T47D (cell line): ENCODE measurements around the gene LRRC56.
A peak's percentile ranks its signal among the peaks of the same experiment; 100 is the strongest.

Source experiments
- DNase-seq, 2 experiments: peaks; one replicate each; pipeline versions ENCODE4 v3.0.0 to v3.0.0-alpha.2; 2011 to 2012; ENCODE audit warnings: low read depth in 1 of 2, low spot score in 1 of 2
- JUND ChIP-seq: IDR thresholded peaks from 2 replicates; pipeline ENCODE4 v1.6.1; 2012; ENCODE audit warnings: low read depth
- in situ Hi-C: cut with HindIII; loops from 2 replicates; pipeline ENCODE4 v1.10.0; 2016; ENCODE audit warnings: low sequenced_read_pairs, low pct_unique_long_range_greater_than_20kb

The LRRC56 gene

GRCh38 chr11:536841-537621 lies at the start of gene LRRC56:
Gene LRRC56 (plus strand): TSS chr11:537527. CDS start chr11:540685, 3,158 bp downstream.
- in situ Hi-C loops = no loop called here
- DNase-seq = peak; percentile 92 to 95
- no peak for TF ChIP-seq JUND

- DNase-seq = no peak
- in situ Hi-C loops = no loop called here
- no peak for TF ChIP-seq JUND
These were observed 49.7 kb upstream of the LRRC56 start for GRCh38 chr11:487571-488021.

GRCh38 chr11:488062-488461 lies 49.3 kb upstream of the LRRC56 start:
- DNase-seq = no peak
- in situ Hi-C loops = no loop called here
- TF ChIP-seq JUND = no peak

- no peak for TF ChIP-seq JUND
- in situ Hi-C loops = no loop called here
- DNase-seq = no peak
These were observed 48.7 kb upstream of the LRRC56 start for GRCh38 chr11:488579-488978.

- no peak for TF ChIP-seq JUND
- in situ Hi-C loops = no loop called here
- no peak for DNase-seq
These were observed 48.3 kb upstream of the LRRC56 start for GRCh38 chr11:488992-489391.

GRCh38 chr11:489610-490185 lies 47.6 kb upstream of the LRRC56 start:
- DNase-seq = no peak
- TF ChIP-seq JUND = no peak

GRCh38 chr11:490186-490929 lies 47.0 kb upstream of the LRRC56 start:
- in situ Hi-C loops = no loop called here
- no peak for TF ChIP-seq JUND

More at GRCh38 chr11:489610-490185, 47.6 kb upstream of the LRRC56 start:
- in situ Hi-C loops = no loop called here

GRCh38 chr11:490930-491260 lies 46.4 kb upstream of the LRRC56 start:
- in situ Hi-C loops = no loop called here
- no peak for DNase-seq
- no peak for TF ChIP-seq JUND

More at GRCh38 chr11:490186-490929, 47.0 kb upstream of the LRRC56 start:
- no peak for DNase-seq

GRCh38 chr11:491358-491757 lies 46.0 kb upstream of the LRRC56 start:
- TF ChIP-seq JUND = no peak
- DNase-seq = no peak
- in situ Hi-C loops = no loop called here

GRCh38 chr11:492427-493226 lies 44.7 kb upstream of the LRRC56 start:
- in situ Hi-C loops = no loop called here
- no peak for TF ChIP-seq JUND
- DNase-seq = no peak

GRCh38 chr11:494761-495536 lies 42.4 kb upstream of the LRRC56 start:
- DNase-seq = no peak
- in situ Hi-C loops = no loop called here
- no peak for TF ChIP-seq JUND

- no peak for DNase-seq
- in situ Hi-C loops = no loop called here
- no peak for TF ChIP-seq JUND
These were observed 41.8 kb upstream of the LRRC56 start for GRCh38 chr11:495537-495931.
